Liver (tissue), 3 donors: Measurements from ENCODE around the gene SCP2.

Experiments
- ATF3 ChIP-seq: IDR thresholded peaks from 2 replicates; pipeline ENCODE4 v1.6.1; 2016; ENCODE audit warnings: antibody characterized with exemption
- CTCF ChIP-seq: fragments of 150-350 bp; IDR thresholded peaks from 2 replicates; pipeline ENCODE4 v1.5.1; 2017; ENCODE audit warnings: improper control_type of control experiment, low read depth, low read length; ENCODE audit not compliant: missing input control
- EGR1 ChIP-seq, 2 donors: IDR thresholded peaks; 2 replicates each; pipeline ENCODE4 v1.6.1; 2016 to 2018; ENCODE audit warnings: antibody characterized with exemption in 2 of 2, low read depth in 2 of 2
- HNF4A ChIP-seq, 2 donors: conservative IDR thresholded peaks; 2 replicates each; pipeline ENCODE4 v1.6.1; 2016; ENCODE audit warnings: antibody characterized with exemption in 2 of 2, mild to moderate bottlenecking in 2 of 2
- MAX ChIP-seq: IDR thresholded peaks from 2 replicates; pipeline ENCODE4 v1.6.1; 2016; ENCODE audit warnings: antibody characterized with exemption
- RAD21 ChIP-seq, 2 donors: IDR thresholded peaks; 2 replicates each; pipeline ENCODE4 v1.6.1; 2016; ENCODE audit warnings: antibody characterized with exemption in 2 of 2, mild to moderate bottlenecking in 2 of 2
- REST ChIP-seq: IDR thresholded peaks from 2 replicates; pipeline ENCODE4 v1.6.1; 2016; ENCODE audit warnings: antibody characterized with exemption, mild to moderate bottlenecking
- YY1 ChIP-seq: IDR thresholded peaks from 2 replicates; pipeline ENCODE4 v1.6.1; 2016; ENCODE audit warnings: antibody characterized with exemption, mild to moderate bottlenecking
- ZBTB33 ChIP-seq: IDR thresholded peaks from 2 replicates; pipeline ENCODE4 v1.6.1; 2016; ENCODE audit warnings: antibody characterized with exemption
- donor health status: healthy.
- donor health status: healthy.

- TF ChIP-seq CTCF (no peak), MAX (peak; percentile 54), YY1 (peak; percentile 48), EGR1 (IDR thresholded peaks at IDR 0.05; ENCODE audit: low read depth in 2 of 2) (no peak), REST (no peak), RAD21 (IDR thresholded peaks at IDR 0.05) (peak in 1 of 2 donors; percentile 22), HNF4A (conservative IDR thresholded peaks at IDR 0.05) (peak in 1 of 2 donors; percentile 11), ATF3 (no peak), ZBTB33 (no peak)
Observed at GRCh38 chr1:53046930-53047329, 119.9 kb downstream of the SCP2 start.
